ENCODE measurements around the gene SPATA20. TPM values are rescaled to one million over a fixed set of nuclear protein-coding genes. Genes with fewer than 3 reads are reported as not detected.

SPATA20 gene
- total and polyA plus RNA-seq, 2 of the 13 experiments (the other 11 are each of a cell fraction or from before 2014, with no cell fraction given), result 36.1 to 64.8 TPM

DNA sequence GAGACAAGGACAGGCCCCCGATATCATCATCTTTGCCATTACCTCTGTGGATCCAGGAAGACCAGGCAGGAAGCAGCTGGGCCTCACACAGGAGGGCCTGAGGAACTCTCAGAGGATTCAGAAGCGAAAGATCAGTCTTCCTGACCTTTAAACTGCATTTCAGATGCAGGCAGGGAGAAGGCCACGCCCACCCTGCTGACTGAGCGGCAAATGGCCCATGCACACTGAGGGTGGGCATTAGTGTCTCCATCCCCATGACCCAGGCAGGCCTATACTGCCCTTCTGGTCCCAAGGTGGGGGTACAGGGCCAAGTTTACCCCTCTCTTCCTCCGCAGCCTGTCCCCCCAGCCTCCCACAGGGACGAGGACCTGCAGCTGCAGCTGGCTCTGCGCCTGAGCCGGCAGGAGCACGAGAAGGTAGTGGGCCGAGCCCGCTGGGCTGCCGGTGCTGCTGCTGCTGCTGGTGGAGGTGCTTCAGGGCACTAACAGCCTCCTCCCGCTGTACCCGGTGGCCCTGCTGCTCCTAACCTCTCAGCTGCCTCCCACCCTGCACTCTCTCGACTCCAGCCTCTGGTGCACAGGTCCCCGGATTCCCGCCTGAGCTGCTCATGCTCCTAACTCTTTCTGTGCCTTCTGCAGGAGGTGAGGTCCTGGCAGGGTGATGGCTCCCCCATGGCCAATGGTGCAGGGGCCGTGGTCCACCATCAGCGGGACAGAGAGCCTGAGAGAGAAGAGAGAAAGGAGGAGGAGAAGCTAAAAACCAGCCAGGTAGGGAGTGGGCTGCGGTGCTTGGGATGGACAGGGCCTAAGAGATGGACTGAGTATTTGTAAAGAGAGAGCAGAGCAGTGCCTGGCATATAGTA lies 8.2 kb upstream of the SPATA20 start (continued):
- TF ChIP-seq, protein P1, sequence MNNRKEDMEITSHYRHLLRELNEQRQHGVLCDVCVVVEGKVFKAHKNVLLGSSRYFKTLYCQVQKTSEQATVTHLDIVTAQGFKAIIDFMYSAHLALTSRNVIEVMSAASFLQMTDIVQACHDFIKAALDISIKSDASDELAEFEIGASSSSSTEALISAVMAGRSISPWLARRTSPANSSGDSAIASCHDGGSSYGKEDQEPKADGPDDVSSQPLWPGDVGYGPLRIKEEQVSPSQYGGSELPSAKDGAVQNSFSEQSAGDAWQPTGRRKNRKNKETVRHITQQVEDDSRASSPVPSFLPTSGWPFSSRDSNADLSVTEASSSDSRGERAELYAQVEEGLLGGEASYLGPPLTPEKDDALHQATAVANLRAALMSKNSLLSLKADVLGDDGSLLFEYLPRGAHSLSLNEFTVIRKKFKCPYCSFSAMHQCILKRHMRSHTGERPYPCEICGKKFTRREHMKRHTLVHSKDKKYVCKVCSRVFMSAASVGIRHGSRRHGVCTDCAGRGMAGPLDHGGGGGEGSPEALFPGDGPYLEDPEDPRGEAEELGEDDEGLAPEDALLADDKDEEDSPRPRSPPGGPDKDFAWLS (CRISPR knock-in tag; IDR thresholded peaks at IDR 0.05; ENCODE audit: borderline replicate concordance), result no peak
- TF ChIP-seq KLF16 (CRISPR knock-in tag; IDR thresholded peaks at IDR 0.05) (no peak), ZNF660 (CRISPR knock-in tag; IDR thresholded peaks at IDR 0.05; ENCODE audit: borderline replicate concordance, low read depth) (no peak), ATM (IDR thresholded peaks at IDR 0.05; ENCODE audit: borderline replicate concordance) (no peak), ZNF496 (CRISPR knock-in tag; IDR thresholded peaks at IDR 0.05; ENCODE audit: insufficient replicate concordance) (no peak), TP53 (CRISPR knock-in tag; conservative IDR thresholded peaks at IDR 0.05) (no peak), ZNF331 (CRISPR knock-in tag; IDR thresholded peaks at IDR 0.05) (peak; percentile 10; the same call in 1 of the 2 replicates), U2AF2 (IDR thresholded peaks at IDR 0.05; ENCODE audit: low read depth, low read length) (no peak), ZNF367 (CRISPR knock-in tag; IDR thresholded peaks at IDR 0.05; ENCODE audit: borderline replicate concordance) (no peak), NR2F1 (CRISPR knock-in tag; IDR thresholded peaks at IDR 0.05) (no peak), SIX1 (CRISPR knock-in tag; IDR thresholded peaks at IDR 0.05; ENCODE audit: borderline replicate concordance) (no peak), BCL6 (CRISPR knock-in tag; IDR thresholded peaks at IDR 0.05) (no peak), IKZF1 (IDR thresholded peaks at IDR 0.05) (no peak), ZFY (CRISPR knock-in tag; IDR thresholded peaks at IDR 0.05) (peak; percentile 81), NFKB2 (CRISPR knock-in tag; IDR thresholded peaks at IDR 0.05; ENCODE audit: borderline replicate concordance) (no peak), NRL (CRISPR knock-in tag; IDR thresholded peaks at IDR 0.05; ENCODE audit: borderline replicate concordance) (no peak), ZNF567 (CRISPR knock-in tag; IDR thresholded peaks at IDR 0.05; ENCODE audit: borderline replicate concordance) (peak; percentile 76; the same call in 1 of the 2 replicates), ZNF558 (CRISPR knock-in tag; IDR thresholded peaks at IDR 0.05; ENCODE audit: borderline replicate concordance) (no peak), FOXP4 (CRISPR knock-in tag; IDR thresholded peaks at IDR 0.05) (no peak), PRPF4 (IDR thresholded peaks at IDR 0.05; ENCODE audit: low read depth, low read length, poor library complexity, severe bottlenecking) (no peak), ZNF468 (CRISPR knock-in tag; IDR thresholded peaks at IDR 0.05) (no peak; the same call in 1 of the 2 replicates), ZNF501 (CRISPR knock-in tag; IDR thresholded peaks at IDR 0.05) (no peak), ISX (CRISPR knock-in tag; conservative IDR thresholded peaks at IDR 0.05) (no peak), NFRKB (IDR thresholded peaks at IDR 0.05) (no peak)
- TF ChIP-seq, protein P2, sequence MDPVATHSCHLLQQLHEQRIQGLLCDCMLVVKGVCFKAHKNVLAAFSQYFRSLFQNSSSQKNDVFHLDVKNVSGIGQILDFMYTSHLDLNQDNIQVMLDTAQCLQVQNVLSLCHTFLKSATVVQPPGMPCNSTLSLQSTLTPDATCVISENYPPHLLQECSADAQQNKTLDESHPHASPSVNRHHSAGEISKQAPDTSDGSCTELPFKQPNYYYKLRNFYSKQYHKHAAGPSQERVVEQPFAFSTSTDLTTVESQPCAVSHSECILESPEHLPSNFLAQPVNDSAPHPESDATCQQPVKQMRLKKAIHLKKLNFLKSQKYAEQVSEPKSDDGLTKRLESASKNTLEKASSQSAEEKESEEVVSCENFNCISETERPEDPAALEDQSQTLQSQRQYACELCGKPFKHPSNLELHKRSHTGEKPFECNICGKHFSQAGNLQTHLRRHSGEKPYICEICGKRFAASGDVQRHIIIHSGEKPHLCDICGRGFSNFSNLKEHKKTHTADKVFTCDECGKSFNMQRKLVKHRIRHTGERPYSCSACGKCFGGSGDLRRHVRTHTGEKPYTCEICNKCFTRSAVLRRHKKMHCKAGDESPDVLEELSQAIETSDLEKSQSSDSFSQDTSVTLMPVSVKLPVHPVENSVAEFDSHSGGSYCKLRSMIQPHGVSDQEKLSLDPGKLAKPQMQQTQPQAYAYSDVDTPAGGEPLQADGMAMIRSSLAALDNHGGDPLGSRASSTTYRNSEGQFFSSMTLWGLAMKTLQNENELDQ (CRISPR knock-in tag; IDR thresholded peaks at IDR 0.05; ENCODE audit: borderline replicate concordance), result no peak

Measured in HepG2 (cell line).